Uterus (tissue), 4 donors: ENCODE measurements around the gene CELF4. TPM values are rescaled to one million over a fixed set of nuclear protein-coding genes. Genes with fewer than 3 reads are reported as not detected.

ENCODE experiments used
- DNase-seq, 2 donors: peaks; one replicate each; pipeline ENCODE4 v3.0.0-alpha.2; 2019 to 2020
- H3K27ac ChIP-seq, 2 donors: fragments of 200-600 bp; sonication (generic); 1 replicate in 1 of 2; 2 replicates in 1 of 2; pipeline ENCODE4 v1.5.1; 2016 to 2018
- H3K27me3 ChIP-seq, 2 donors: fragments of 200-600 bp; sonication (generic); one replicate each; pipeline ENCODE4 v1.5.1; 2018 to 2019; ENCODE audit warnings: control low read depth in 1 of 2
- H3K36me3 ChIP-seq, 2 donors: fragments of 200-600 bp; sonication (generic); one replicate each; pipeline ENCODE4 v1.5.1; 2019; ENCODE audit warnings: control low read depth in 1 of 2
- H3K4me1 ChIP-seq, 2 donors: fragments of 200-600 bp; sonication (generic); one replicate each; pipeline ENCODE4 v1.5.1; 2018 to 2019; ENCODE audit warnings: control low read depth in 1 of 2
- H3K4me3 ChIP-seq, 2 donors: fragments of 200-600 bp; sonication (generic); 1 replicate in 1 of 2; 2 replicates in 1 of 2; pipeline ENCODE4 v1.5.1; 2018 to 2019; ENCODE audit warnings: mild to moderate bottlenecking in 1 of 2
- H3K9me3 ChIP-seq, 2 donors: fragments of 200-600 bp; sonication (generic); one replicate each; pipeline ENCODE4 v1.5.1; 2019; ENCODE audit warnings: control low read depth in 1 of 2
- CTCF ChIP-seq, 4 experiments: fragments of 200-600 bp in 2 of 4; fragments of 450-650 bp in 2 of 4; sonication (generic) in 2 of 4; IDR thresholded peaks; one replicate each; pipeline ENCODE4 v1.5.1; 2016 to 2019; ENCODE audit warnings: antibody characterized with exemption in 4 of 4, mild to moderate bottlenecking in 2 of 4, moderate library complexity in 1 of 4
- POLR2A ChIP-seq, 2 donors: fragments of 450-650 bp; IDR thresholded peaks; one replicate each; pipeline ENCODE4 v1.6.1; 2016; ENCODE audit warnings: antibody characterized with exemption in 2 of 2, mild to moderate bottlenecking in 1 of 2, moderate library complexity in 1 of 2
- intact Hi-C: fragments of 100-400 bp; cut with DNase I; formaldehyde crosslinking; loops from one replicate; pipeline ENCODE4 v1.15.1; 2023; ENCODE audit warnings: low total_unique reads
- total RNA-seq, 4 donors: library from RNA; depleted of rRNA in 3 of 4; stranded (reverse); fragments of >200 nt in 3 of 4; gene quantifications; one replicate each; pipeline versions ENCODE4 v1.1.0 to v1.2.4, GENCODE V29; 2014 to 2023
- donor health status: DM: yes; HTN: yes; CAD: no.

CELF4 gene
- total RNA-seq, 4 donors from 2014 or later = 0.18 to 1.7 TPM; not detected in 2

DNA sequence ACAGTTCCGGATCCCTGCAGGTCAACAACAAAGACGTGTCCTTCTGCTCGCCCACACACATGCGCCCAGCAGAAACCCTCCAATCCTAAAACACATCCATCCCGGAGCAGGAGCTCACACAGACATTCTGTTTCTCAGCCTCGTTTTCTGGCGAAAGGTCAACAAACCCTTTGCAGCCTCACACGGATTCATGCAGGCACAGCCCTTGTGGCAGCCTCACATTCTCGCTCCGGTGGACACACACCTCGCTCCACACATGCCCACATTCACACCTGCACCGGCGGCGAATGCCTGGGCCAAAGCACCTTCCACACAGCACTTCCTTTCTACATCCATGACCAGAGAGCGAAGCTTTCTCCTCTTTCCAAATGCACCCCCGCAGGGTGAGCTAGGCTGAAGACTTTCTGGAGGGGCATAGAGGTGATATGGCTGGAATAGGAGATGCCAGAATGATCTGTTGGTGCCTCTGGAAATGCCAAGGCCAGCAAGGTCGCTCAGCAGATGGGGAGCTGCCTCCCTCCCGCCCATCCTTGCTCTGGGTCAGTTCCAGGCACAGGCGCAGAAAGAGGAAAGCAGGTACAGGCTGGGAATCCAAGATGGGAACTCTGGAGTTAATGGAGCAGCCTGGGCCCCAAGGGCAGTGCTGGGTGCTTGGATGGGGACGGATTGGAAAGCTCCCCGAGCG is 88.8 kb downstream of the CELF4 start:
- no peak overlapping the region for H3K27ac ChIP-seq
- H3K9me3 ChIP-seq = no peaks in the 10 kb centered on the region
- H3K27me3 ChIP-seq = no peaks in the 10 kb centered on the region
- no peaks in the 10 kb centered on the region for H3K4me1 ChIP-seq
- DNase-seq = no peak
- intact Hi-C loops = no loop called here
- TF ChIP-seq POLR2A (IDR thresholded peaks at IDR 0.05) (no peak), CTCF (IDR thresholded peaks at IDR 0.05) (no peak)
- no peaks in the 10 kb centered on the region for H3K36me3 ChIP-seq
- no peak overlapping the region for H3K4me3 ChIP-seq

DNA sequence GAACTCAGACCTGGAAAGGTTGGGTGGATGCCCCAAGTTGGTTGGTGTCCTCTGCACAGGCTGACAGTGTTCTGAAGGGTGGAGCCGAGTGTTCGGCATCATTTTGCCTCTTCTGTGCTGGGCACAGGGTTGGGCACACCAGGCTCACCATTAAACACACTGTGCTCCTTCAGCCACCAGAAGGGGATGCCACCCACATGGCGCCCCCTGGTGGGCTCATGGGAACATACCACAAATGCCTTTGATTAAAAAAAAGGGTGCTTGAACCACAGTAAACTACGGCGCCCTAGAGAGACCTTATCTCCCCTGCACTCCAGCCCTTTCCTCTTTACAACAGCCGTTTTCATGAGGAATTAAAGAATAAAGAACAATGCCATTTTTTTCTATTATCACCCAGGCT is 89.4 kb downstream of the CELF4 start:
- no peak for DNase-seq
- Histone ChIP-seq H3K4me3 (no peak overlapping the region), H3K4me1 (no peaks in the 10 kb centered on the region), H3K27ac (no peak overlapping the region), H3K9me3 (no peaks in the 10 kb centered on the region), H3K36me3 (no peaks in the 10 kb centered on the region), H3K27me3 (no peaks in the 10 kb centered on the region)
- no peak for TF ChIP-seq CTCF (IDR thresholded peaks at IDR 0.05)
- intact Hi-C loops = no loop called here

DNA sequence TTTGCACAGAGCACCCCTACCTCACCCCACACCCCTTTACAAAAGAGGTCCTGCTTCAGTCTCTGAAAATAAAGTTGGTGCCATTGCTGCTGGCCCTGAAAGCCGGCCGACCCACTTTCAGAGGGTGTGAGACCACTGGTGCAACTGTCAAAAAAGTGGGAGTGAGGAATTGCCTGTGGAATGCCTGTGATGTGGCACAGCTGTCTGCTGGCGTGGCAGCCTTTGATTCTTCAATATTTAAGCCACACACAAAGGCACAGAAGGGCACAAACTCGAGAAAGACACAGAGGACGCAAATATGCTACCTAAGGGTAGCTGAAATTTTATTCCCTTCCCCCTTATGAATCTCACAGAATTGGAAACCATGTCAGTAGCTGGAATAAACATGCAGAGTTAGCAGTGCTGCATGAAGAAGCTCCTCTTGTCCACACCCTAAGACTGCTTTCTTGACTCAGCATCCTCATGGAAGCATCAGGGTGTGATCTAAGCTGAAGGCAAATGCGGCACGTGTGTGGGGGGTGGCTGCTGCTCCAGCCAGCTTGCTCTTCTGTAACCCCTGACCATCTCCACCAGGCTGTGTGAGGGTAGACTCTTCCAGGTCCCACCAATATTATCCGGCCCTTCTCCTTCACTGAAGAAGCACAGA is 92.3 kb downstream of the CELF4 start:
- no peaks in the 10 kb centered on the region for H3K27me3 ChIP-seq
- no peak overlapping the region for H3K27ac ChIP-seq
- TF ChIP-seq CTCF (IDR thresholded peaks at IDR 0.05) = no peak
- no peak for TF ChIP-seq POLR2A (IDR thresholded peaks at IDR 0.05)
- H3K36me3 ChIP-seq = no peaks in the 10 kb centered on the region
- H3K4me3 ChIP-seq = no peak overlapping the region
- no peaks in the 10 kb centered on the region for H3K4me1 ChIP-seq
- intact Hi-C loops = no loop called here
- no peak for DNase-seq
- H3K9me3 ChIP-seq = no peaks in the 10 kb centered on the region

DNA sequence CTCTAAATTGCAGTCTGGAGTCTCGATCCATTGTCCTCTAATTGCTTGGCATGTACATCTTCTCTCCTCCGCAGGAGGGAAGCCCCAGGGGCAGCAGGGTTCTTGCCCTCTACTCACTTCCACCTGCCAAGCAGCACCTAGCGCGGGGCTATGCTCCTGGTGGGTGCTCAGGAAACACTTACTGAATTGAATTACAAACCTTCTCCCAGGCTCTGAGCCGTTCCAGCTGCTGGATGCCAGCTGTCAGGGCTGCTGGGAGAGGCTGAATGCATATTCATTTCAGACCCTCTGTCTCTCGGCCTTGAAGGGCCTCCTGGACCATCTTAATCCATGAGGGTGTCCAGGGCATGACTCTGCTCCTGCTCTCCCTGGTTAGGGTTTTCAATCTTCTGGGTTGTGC is 94.0 kb downstream of the CELF4 start:
- Histone ChIP-seq H3K4me3 (no peak overlapping the region), H3K36me3 (no peaks in the 10 kb centered on the region), H3K27ac (no peak overlapping the region), H3K27me3 (no peaks in the 10 kb centered on the region), H3K9me3 (no peaks in the 10 kb centered on the region), H3K4me1 (no peaks in the 10 kb centered on the region)
- intact Hi-C loops = no loop called here
- no peak for TF ChIP-seq CTCF (IDR thresholded peaks at IDR 0.05)
- no peak for TF ChIP-seq POLR2A (IDR thresholded peaks at IDR 0.05)
- no peak for DNase-seq

DNA sequence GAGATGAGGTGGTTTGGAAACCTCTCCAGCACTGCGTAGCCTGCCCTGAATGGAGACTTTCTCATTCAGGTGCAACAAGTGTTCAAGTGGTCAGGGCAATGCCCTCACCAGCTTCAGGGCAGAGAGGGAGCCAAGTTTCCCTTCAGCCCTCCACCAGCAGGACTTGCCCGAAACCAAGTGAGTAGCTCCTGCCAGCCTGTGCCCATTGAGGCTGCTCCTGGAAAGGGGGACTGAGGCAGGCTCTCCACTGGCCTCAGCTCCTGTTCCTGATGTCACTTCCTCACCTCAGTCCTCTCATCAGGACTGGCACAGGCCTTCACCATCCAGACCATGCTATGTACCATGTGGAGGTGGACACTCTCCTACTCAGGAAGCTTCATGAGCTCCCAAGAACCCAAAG is 94.6 kb downstream of the CELF4 start:
- Histone ChIP-seq H3K4me1 (no peaks in the 10 kb centered on the region), H3K36me3 (no peaks in the 10 kb centered on the region), H3K27me3 (no peaks in the 10 kb centered on the region), H3K27ac (no peak overlapping the region), H3K9me3 (no peaks in the 10 kb centered on the region), H3K4me3 (no peak overlapping the region)
- intact Hi-C loops = no loop called here
- no peak for TF ChIP-seq CTCF (IDR thresholded peaks at IDR 0.05)
- no peak for TF ChIP-seq POLR2A (IDR thresholded peaks at IDR 0.05)
- DNase-seq = no peak
